HepG2 (cell line): ENCODE results near the gene PLSCR3. TPM values are rescaled to one million over a fixed set of nuclear protein-coding genes. Genes with fewer than 3 reads are reported as not detected.
A peak's percentile ranks its signal among the peaks of the same experiment; 100 is the strongest.

Experiments used
- ADNP ChIP-seq: sonication (generic); formaldehyde crosslinking; IDR thresholded peaks from 2 replicates; pipeline ENCODE4 v1.4.0; 2020; ENCODE audit warnings: missing genetic modification reagents
- ARID2 ChIP-seq: sonication (generic); formaldehyde crosslinking; IDR thresholded peaks from 2 replicates; pipeline ENCODE4 v1.8.1; 2022; ENCODE audit warnings: mild to moderate bottlenecking, missing genetic modification reagents, borderline replicate concordance
- BRCA1 ChIP-seq: sonication (generic); formaldehyde crosslinking; IDR thresholded peaks from 2 replicates; pipeline ENCODE4 v1.4.0; 2020; ENCODE audit warnings: missing genetic modification reagents
- CREB1 ChIP-seq, 2 experiments: fragments of 450-650 bp in 1 of 2; IDR thresholded peaks; 2 replicates each; pipeline ENCODE4 v1.6.1; 2016 to 2017; ENCODE audit warnings: control low read depth in 1 of 2, mild to moderate bottlenecking in 1 of 2, missing compliant biosample characterization in 1 of 2, missing genetic modification characterization in 1 of 2
- DR1 ChIP-seq: sonication (generic); formaldehyde crosslinking; IDR thresholded peaks from 2 replicates; pipeline ENCODE4 v1.8.0; 2021; ENCODE audit warnings: mild to moderate bottlenecking, missing genetic modification reagents, inconsistent platforms
- ETV5 ChIP-seq: IDR thresholded peaks from 2 replicates; pipeline ENCODE4 v1.6.1; 2018; ENCODE audit warnings: missing biosample characterization, missing genetic modification reagents, inconsistent platforms, borderline replicate concordance
- HHEX ChIP-seq: IDR thresholded peaks from 2 replicates; pipeline ENCODE4 v1.6.1; 2016; ENCODE audit warnings: control low read depth
- IKZF4 ChIP-seq: sonication (generic); formaldehyde crosslinking; IDR thresholded peaks from 2 replicates; pipeline ENCODE4 v1.5.1; 2020; ENCODE audit warnings: borderline replicate concordance, mild to moderate bottlenecking, low read depth, missing genetic modification reagents; ENCODE audit errors: not compliant biosample characterization
- MAX ChIP-seq: IDR thresholded peaks from 2 replicates; pipeline ENCODE4 v1.6.1; 2012; ENCODE audit warnings: inconsistent platforms
- NR1H2 ChIP-seq: sonication (generic); formaldehyde crosslinking; IDR thresholded peaks from 2 replicates; pipeline ENCODE4 v1.8.1; 2022; ENCODE audit warnings: low read depth, missing genetic modification reagents, borderline replicate concordance
- PRDM15 ChIP-seq: sonication (generic); formaldehyde crosslinking; IDR thresholded peaks from 2 replicates; pipeline ENCODE4 v1.4.0; 2020; ENCODE audit warnings: missing genetic modification reagents
- REXO4 ChIP-seq: sonication (generic); formaldehyde crosslinking; IDR thresholded peaks from 2 replicates; pipeline ENCODE4 v1.8.0; 2022; ENCODE audit warnings: missing genetic modification reagents, mild to moderate bottlenecking, borderline replicate concordance
- TBX2 ChIP-seq: sonication (generic); formaldehyde crosslinking; IDR thresholded peaks from 2 replicates; pipeline ENCODE4 v1.5.0; 2020; ENCODE audit warnings: missing genetic modification reagents, mild to moderate bottlenecking, borderline replicate concordance
- THAP11 ChIP-seq: IDR thresholded peaks from 2 replicates; pipeline ENCODE4 v1.6.1; 2016; ENCODE audit warnings: missing biosample characterization, missing genetic modification reagents
- YY1 ChIP-seq: IDR thresholded peaks from 2 replicates; pipeline ENCODE4 v1.6.1; 2011; ENCODE audit warnings: low read length, low read depth, moderate library complexity, mild to moderate bottlenecking; ENCODE audit not compliant: insufficient read depth, insufficient replicate concordance
- ZBTB7A ChIP-seq: sonication (generic); formaldehyde crosslinking; IDR thresholded peaks from 2 replicates; pipeline ENCODE4 v1.8.0; 2022; ENCODE audit warnings: mild to moderate bottlenecking, missing genetic modification reagents
- ZNF451 ChIP-seq: sonication (generic); formaldehyde crosslinking; IDR thresholded peaks from 2 replicates; pipeline ENCODE4 v1.5.0; 2020; ENCODE audit warnings: mild to moderate bottlenecking, missing genetic modification reagents
- ZNF543 ChIP-seq: sonication (generic); formaldehyde crosslinking; IDR thresholded peaks from 2 replicates; pipeline ENCODE4 v1.4.0; 2020; ENCODE audit warnings: mild to moderate bottlenecking, missing genetic modification reagents
- ZNF580 ChIP-seq: IDR thresholded peaks from 2 replicates; pipeline ENCODE4 v1.6.1; 2016; ENCODE audit warnings: low read depth, borderline replicate concordance
- ZNF660 ChIP-seq: sonication (generic); formaldehyde crosslinking; IDR thresholded peaks from 2 replicates; pipeline ENCODE4 v1.5.1; 2020; ENCODE audit warnings: mild to moderate bottlenecking, low read depth, missing genetic modification reagents, borderline replicate concordance
- ZNF747 ChIP-seq: sonication (generic); formaldehyde crosslinking; IDR thresholded peaks from 2 replicates; pipeline ENCODE4 v1.8.1; 2023; ENCODE audit warnings: missing genetic modification reagents, mild to moderate bottlenecking, borderline replicate concordance
- ZNF770 ChIP-seq: sonication (generic); formaldehyde crosslinking; IDR thresholded peaks from 2 replicates; pipeline ENCODE4 v1.5.0; 2020; ENCODE audit warnings: mild to moderate bottlenecking, missing genetic modification reagents
- ZNF777 ChIP-seq: sonication (generic); formaldehyde crosslinking; IDR thresholded peaks from 2 replicates; pipeline ENCODE4 v1.4.0; 2020; ENCODE audit warnings: missing genetic modification reagents
- polyA plus RNA-seq, 8 experiments: library from polyadenylated mRNA; depleted of rRNA in 3 of 8; stranded (reverse) in 7 of 8; unstranded in 1 of 8; fragments of >200 nt; fragmentation: Illumina TruSeq in 4 of 8; extraction: Trizol in 4 of 8; gene quantifications; 2 replicates each; pipeline versions ENCODE4 v1.2.1 to v1.2.3, GENCODE V29; 2011 to 2016; ENCODE audit warnings: low read depth in 4 of 8, missing spikeins in 1 of 8, mixed read lengths in 1 of 8; ENCODE audit not compliant: insufficient read depth in 1 of 8
- total RNA-seq, 5 experiments: library from RNA; depleted of rRNA; stranded (reverse); fragments of >200 nt; fragmentation: Illumina TruSeq; extraction: Trizol; gene quantifications; 2 replicates each; pipeline ENCODE4 v1.2.3, GENCODE V29; 2016; ENCODE audit warnings: low read depth in 1 of 5

The PLSCR3 gene
- total and polyA plus RNA-seq, 2 of the 13 experiments (the other 11 are each of a cell fraction or from before 2014, with no cell fraction given) = 5.6 to 6.2 TPM

- TF ChIP-seq ZNF770 (CRISPR knock-in tag) (no peak), BRCA1 (0 out of 2 replicates have a peak, but pooled peaks have one; percentile 64), ZNF777 (CRISPR knock-in tag) (peak; percentile 56; the same call in 1 of the 2 replicates), ZBTB7A (CRISPR knock-in tag) (peak; percentile 78), ZNF747 (CRISPR knock-in tag) (0 out of 2 replicates have a peak, but pooled peaks have one; percentile 24), NR1H2 (0 out of 2 replicates have a peak, but pooled peaks have one; percentile 43), ETV5 (CRISPR knock-in tag) (no peak), CREB1 (IDR thresholded peaks at IDR 0.05) (peak; percentile 70), CREB1 (CRISPR knock-in tag; IDR thresholded peaks at IDR 0.05) (peak; percentile 80), ZNF580 (CRISPR knock-in tag) (0 out of 2 replicates have a peak, but pooled peaks have one; percentile 35), THAP11 (CRISPR knock-in tag) (peak; percentile 75), ADNP (CRISPR knock-in tag) (no peak), ZNF660 (no peak), MAX (peak; percentile 22; the same call in 1 of the 2 replicates), IKZF4 (peak; percentile 36), HHEX (peak; percentile 57; the same call in 1 of the 2 replicates), REXO4 (no peak), YY1 (peak; percentile 90), ZNF543 (CRISPR knock-in tag) (0 out of 2 replicates have a peak, but pooled peaks have one; percentile 7), ZNF451 (CRISPR knock-in tag) (0 out of 2 replicates have a peak, but pooled peaks have one; percentile 35), ARID2 (CRISPR knock-in tag) (0 out of 2 replicates have a peak, but pooled peaks have one; percentile 61), DR1 (CRISPR knock-in tag) (peak; percentile 88), PRDM15 (CRISPR knock-in tag) (peak; percentile 38; the same call in 1 of the 2 replicates), TBX2 (CRISPR knock-in tag) (peak; percentile 46)
These were observed 9.8 kb upstream of the PLSCR3 start, which contains the start of gene TMEM256 (continued) for GRCh38 chr17:7403977-7404736.
